Mesothelial cell of epicardium (in vitro differentiated cells): ENCODE results near the gene TOP1. TPM values are rescaled to one million over a fixed set of nuclear protein-coding genes. Genes with fewer than 3 reads are reported as not detected.
A peak's percentile ranks its signal among the peaks of the same experiment; 100 is the strongest.

ENCODE experiments used
- DNase-seq, 2 experiments: peaks; one replicate each; pipeline ENCODE4 v3.0.0; 2021; ENCODE audit warnings: low spot score in 2 of 2; ENCODE audit not compliant: unreplicated experiment in 2 of 2
- H3K27ac Mint-ChIP-seq: 2 replicates; pipeline ENCODE4 v1.8.0; 2021; ENCODE audit warnings: mixed read lengths
- H3K27me3 Mint-ChIP-seq: 2 replicates; pipeline ENCODE4 v1.8.0; 2021; ENCODE audit warnings: low read depth, mixed read lengths
- H3K36me3 Mint-ChIP-seq: 2 replicates; pipeline ENCODE4 v1.8.0; 2021; ENCODE audit warnings: mixed read lengths
- H3K4me1 Mint-ChIP-seq: 2 replicates; pipeline ENCODE4 v1.8.0; 2021; ENCODE audit warnings: mixed read lengths
- H3K4me3 Mint-ChIP-seq: 2 replicates; pipeline ENCODE4 v1.8.0; 2021; ENCODE audit warnings: mild to moderate bottlenecking, moderate library complexity, mixed read lengths
- H3K9me3 Mint-ChIP-seq: 2 replicates; pipeline ENCODE4 v1.8.0; 2021; ENCODE audit warnings: mixed read lengths
- total RNA-seq: library from RNA; stranded (reverse); gene quantifications from 3 replicates; pipeline ENCODE4 v1.2.1, GENCODE V29; 2021
- TF ChIP-seq, protein P1 (sequence below): fragments of 200-600 bp; sonication (generic); IDR thresholded peaks from one replicate; pipeline ENCODE4 v1.5.0; 2021; ENCODE audit warnings: antibody characterized with exemption; ENCODE audit not compliant: unreplicated experiment

TOP1 gene
- total RNA-seq, 1 donor from 2014 or later = 76.7 TPM

DNA sequence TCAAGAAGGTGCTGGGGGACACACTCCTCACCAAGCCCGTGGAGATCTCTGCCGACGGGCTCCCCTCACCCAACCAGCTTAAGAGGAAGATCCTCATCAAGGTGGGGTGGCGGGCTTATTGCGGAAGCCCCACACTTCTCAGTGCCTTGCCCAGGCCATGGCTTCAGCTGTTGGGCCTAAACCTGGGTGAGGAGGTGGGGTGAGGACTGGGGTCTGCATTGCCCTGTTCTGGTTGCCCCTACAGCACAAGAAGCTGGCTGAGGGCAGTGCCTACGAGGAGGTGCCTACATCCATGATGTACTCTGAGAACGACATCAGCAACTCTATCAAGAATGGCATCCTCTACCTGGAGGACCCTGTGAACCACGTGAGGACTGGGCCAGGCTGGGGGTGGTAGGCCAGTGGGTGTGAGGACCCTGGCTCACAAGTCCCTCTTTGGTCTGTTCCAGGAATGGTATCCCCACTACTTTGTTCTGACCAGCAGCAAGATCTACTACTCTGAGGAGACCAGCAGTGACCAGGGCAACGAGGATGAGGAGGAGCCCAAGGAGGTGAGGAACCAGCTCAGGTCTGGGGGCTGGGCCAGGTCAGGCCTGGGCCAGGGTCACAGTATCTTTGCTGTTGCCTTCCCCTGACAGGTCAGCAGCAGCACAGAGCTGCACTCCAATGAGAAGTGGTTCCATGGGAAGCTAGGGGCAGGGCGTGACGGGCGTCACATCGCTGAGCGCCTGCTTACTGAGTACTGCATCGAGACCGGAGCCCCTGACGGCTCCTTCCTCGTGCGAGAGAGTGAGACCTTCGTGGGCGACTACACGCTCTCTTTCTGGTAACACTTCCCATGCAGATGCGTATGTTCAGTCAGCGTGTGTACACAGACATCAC lies 136.6 kb downstream of the TOP1 start:
- Mint-ChIP-seq H3K27ac (no peak overlapping the region), H3K9me3 (no peaks in the 10 kb centered on the region), H3K36me3 (peaks cover 53% of the 10 kb centered on the region), H3K4me3 (no peak overlapping the region), H3K4me1 (no peaks in the 10 kb centered on the region), H3K27me3 (no peaks in the 10 kb centered on the region)
- TF ChIP-seq, protein P1, sequence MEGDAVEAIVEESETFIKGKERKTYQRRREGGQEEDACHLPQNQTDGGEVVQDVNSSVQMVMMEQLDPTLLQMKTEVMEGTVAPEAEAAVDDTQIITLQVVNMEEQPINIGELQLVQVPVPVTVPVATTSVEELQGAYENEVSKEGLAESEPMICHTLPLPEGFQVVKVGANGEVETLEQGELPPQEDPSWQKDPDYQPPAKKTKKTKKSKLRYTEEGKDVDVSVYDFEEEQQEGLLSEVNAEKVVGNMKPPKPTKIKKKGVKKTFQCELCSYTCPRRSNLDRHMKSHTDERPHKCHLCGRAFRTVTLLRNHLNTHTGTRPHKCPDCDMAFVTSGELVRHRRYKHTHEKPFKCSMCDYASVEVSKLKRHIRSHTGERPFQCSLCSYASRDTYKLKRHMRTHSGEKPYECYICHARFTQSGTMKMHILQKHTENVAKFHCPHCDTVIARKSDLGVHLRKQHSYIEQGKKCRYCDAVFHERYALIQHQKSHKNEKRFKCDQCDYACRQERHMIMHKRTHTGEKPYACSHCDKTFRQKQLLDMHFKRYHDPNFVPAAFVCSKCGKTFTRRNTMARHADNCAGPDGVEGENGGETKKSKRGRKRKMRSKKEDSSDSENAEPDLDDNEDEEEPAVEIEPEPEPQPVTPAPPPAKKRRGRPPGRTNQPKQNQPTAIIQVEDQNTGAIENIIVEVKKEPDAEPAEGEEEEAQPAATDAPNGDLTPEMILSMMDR = no peak
- no peak for DNase-seq

DNA sequence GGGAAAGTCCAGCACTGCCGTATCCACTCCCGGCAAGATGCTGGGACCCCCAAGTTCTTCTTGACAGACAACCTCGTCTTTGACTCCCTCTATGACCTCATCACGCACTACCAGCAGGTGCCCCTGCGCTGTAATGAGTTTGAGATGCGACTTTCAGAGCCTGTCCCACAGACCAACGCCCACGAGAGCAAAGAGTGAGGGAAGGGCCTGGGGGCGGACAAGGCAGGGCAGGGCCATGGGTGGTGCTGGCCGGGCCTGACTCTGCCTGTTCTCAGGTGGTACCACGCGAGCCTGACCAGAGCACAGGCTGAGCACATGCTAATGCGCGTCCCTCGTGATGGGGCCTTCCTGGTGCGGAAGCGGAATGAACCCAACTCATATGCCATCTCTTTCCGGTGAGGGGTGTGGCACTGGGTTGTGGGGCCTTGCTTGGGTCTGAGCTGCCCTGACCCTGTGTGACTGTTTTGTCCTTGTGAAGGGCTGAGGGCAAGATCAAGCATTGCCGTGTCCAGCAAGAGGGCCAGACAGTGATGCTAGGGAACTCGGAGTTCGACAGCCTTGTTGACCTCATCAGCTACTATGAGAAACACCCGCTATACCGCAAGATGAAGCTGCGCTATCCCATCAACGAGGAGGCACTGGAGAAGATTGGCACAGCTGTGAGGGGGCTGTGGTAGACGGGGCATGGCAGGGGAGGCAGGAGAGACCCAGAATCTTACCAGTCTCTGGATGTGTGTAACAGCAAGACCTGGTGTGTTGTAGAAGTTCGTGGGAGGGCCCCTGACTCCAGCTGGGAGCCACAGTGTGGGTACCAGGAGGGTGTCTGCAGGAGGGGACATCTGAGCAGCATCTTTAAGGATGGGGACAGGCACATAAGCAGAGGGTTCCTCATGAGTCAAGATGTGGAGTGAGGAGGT lies 137.8 kb downstream of the TOP1 start:
- DNase-seq = no peak
- no peak overlapping the region for H3K4me3 Mint-ChIP-seq
- TF ChIP-seq, protein P1 = no peak
- no peaks in the 10 kb centered on the region for H3K9me3 Mint-ChIP-seq
- H3K27ac Mint-ChIP-seq = no peak overlapping the region
- no peaks in the 10 kb centered on the region for H3K4me1 Mint-ChIP-seq
- H3K27me3 Mint-ChIP-seq = no peaks in the 10 kb centered on the region
- peaks cover 52% of the 10 kb centered on the region for H3K36me3 Mint-ChIP-seq

DNA sequence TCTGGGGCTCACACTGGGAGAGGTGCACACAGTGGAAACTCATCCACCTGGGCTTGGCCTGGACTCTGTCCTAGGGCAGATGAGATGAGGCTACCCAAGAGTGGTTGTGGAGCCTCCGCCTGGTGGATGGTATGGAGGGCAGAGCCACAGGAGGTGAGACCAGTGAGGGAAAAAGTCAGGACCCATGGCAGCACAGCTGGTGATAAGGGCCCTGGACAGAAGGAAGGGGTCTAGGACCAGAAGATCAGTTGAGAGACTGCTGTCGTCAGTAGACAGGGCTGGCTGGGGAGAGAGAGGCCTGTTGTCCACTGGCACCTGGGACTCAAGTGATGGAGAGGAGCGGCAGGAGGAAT lies 138.5 kb downstream of the TOP1 start:
- DNase-seq = peak in 1 of 2 experiments; percentile 6
- Mint-ChIP-seq H3K9me3 (no peaks in the 10 kb centered on the region), H3K27ac (no peak overlapping the region), H3K4me3 (no peak overlapping the region), H3K4me1 (no peaks in the 10 kb centered on the region), H3K36me3 (peaks cover 52% of the 10 kb centered on the region), H3K27me3 (no peaks in the 10 kb centered on the region)
- TF ChIP-seq, protein P1 = no peak

DNA sequence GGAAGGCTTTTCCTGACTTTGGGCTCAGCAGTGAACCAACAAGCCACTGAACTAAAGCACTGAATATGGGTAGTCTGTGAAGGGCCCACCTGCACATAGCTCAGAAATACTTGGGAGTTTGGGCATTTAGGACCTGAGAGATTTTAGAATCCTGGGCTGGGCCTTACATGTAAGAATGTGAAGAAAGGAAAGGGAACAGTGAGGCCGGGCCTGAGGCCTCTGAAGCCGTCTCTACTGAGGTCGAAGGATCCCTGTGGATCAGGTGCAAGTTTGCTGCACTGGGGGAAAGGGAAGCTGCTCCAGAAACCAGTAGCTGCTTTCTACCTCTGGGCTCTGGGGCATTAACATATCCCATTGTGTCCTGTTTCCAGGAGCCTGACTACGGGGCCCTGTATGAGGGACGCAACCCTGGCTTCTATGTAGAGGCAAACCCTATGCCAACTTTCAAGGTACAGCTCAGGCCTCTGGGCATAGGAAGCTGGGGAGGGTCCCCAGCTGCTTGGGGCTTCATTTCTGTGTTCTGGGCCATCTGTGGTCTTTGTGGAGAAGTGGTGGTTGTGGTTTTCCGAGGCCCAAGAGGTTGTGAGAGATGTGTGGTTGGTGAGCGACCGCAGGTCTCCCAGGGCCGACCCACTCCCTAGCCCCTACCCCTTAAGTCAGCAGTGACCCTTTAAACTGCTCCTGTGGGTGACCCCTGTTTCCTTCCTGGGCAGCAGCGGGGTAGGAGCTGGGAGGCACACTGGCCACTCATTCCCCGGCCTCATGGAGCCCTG lies 139.0 kb downstream of the TOP1 start:
- no peak for DNase-seq
- TF ChIP-seq, protein P1 = no peak
- no peaks in the 10 kb centered on the region for H3K27me3 Mint-ChIP-seq
- H3K36me3 Mint-ChIP-seq = peaks cover 51% of the 10 kb centered on the region
- no peak overlapping the region for H3K27ac Mint-ChIP-seq
- H3K4me3 Mint-ChIP-seq = no peak overlapping the region
- H3K9me3 Mint-ChIP-seq = no peaks in the 10 kb centered on the region
- no peaks in the 10 kb centered on the region for H3K4me1 Mint-ChIP-seq
